Measurements from ENCODE around the gene MAPK8IP2. TPM values are rescaled to one million over a fixed set of nuclear protein-coding genes. Genes with fewer than 3 reads are reported as not detected.

MAPK8IP2 gene
- total RNA-seq, 4 donors from 2014 or later: 3.0 to 6.1 (median 4.8) TPM

GRCh38 chr22:50597097-50597496 lies 3.5 kb upstream of the MAPK8IP2 start:
- 78 to 87% methylated on average over 5 of the region's 5 CpGs for WGBS, 2 donors
- Histone ChIP-seq H3K27me3 (peaks cover 0 to 28% of the 10 kb centered on the region in 2 donors), H3K4me1 (peaks cover 0 to 22% (median 1%) of the 10 kb centered on the region in 4 donors), H3K27ac (no peak overlapping the region), H3K9me3 (no peaks in the 10 kb centered on the region), H3K4me3 (no peak overlapping the region), H3K36me3 (peaks cover 0 to 17% (median 0%) of the 10 kb centered on the region in 3 donors)
- TF ChIP-seq CTCF (IDR thresholded peaks at IDR 0.05) (no peak), POLR2A (IDR thresholded peaks at IDR 0.05) (no peak), EP300 (IDR thresholded peaks at IDR 0.05) (no peak)
- DNase-seq (ENCODE audit: low spot score in 2 of 2): no peak

- Histone ChIP-seq H3K36me3 (peaks cover 0 to 27% (median 0%) of the 10 kb centered on the region in 3 donors), H3K4me3 (peak overlapping the region in 3 of 4 donors; percentile 10 to 57 (median 27)), H3K27me3 (peaks cover 0 to 54% of the 10 kb centered on the region in 2 donors), H3K9me3 (no peaks in the 10 kb centered on the region), H3K27ac (no peak overlapping the region), H3K4me1 (peaks cover 0 to 23% (median 1%) of the 10 kb centered on the region in 4 donors)
- 19 to 20% methylated on average over 37 to 41 of the region's 52 CpGs for WGBS, 2 donors
- TF ChIP-seq POLR2A (IDR thresholded peaks at IDR 0.05) (no peak), EP300 (IDR thresholded peaks at IDR 0.05) (peak in 1 of 2 donors; percentile 11)
- DNase-seq (ENCODE audit: low spot score in 2 of 2): peak in 1 of 2 donors; percentile 33
Measured at GRCh38 chr22:50599816-50600455, 657 bp upstream of the MAPK8IP2 start.

GRCh38 chr22:50600967-50601668 lies 525 bp downstream of the MAPK8IP2 start:
- no peak overlapping the region for H3K27ac ChIP-seq
- H3K36me3 ChIP-seq: peaks cover 0 to 32% (median 0%) of the 10 kb centered on the region in 3 donors
- H3K9me3 ChIP-seq: no peaks in the 10 kb centered on the region
- peak overlapping the region in 2 of 4 donors; percentile 12 to 57 for H3K4me3 ChIP-seq
- H3K4me1 ChIP-seq: peaks cover 0 to 23% (median 1%) of the 10 kb centered on the region in 4 donors
- WGBS, 2 donors: 7 to 11% methylated on average over 15 to 30 of the region's 52 CpGs
- no peak for TF ChIP-seq EP300 (IDR thresholded peaks at IDR 0.05)
- no peak for TF ChIP-seq CTCF (IDR thresholded peaks at IDR 0.05)
- no peak for TF ChIP-seq POLR2A (IDR thresholded peaks at IDR 0.05)
- no peak for DNase-seq (ENCODE audit: low spot score in 2 of 2)
- H3K27me3 ChIP-seq: peaks cover 0 to 64% of the 10 kb centered on the region in 2 donors

DNA sequence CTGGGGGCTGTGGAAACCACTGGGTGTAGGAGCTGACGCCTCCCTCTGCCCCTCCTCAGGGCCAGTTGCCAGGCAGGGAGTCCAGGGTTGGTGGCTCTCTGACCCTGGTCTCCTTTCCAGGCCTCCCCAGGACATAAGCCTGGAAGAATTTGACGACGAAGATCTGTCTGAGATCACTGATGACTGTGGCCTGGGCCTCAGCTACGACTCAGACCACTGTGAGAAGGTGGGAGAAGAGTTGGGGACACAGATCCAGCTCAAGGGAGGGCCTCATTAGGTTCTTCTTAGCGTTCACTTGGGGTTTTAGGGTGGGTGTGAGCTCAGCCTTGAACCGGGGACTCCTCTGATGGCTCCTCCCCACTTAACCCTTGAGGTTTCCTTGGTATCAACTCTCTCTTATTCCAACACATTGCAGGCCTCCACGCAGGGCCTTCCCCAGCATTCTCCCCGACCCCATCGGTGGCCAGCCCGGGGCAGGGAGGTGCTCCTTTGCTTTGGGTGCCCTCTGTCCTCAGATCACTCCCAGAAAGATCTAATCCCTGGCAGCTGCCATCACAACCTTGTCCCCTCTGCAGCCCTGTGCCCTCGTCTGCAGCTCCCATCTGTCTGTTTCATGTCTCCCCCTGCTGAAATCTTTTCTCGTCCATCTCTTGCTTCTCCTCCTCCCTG lies 1.2 kb downstream of the MAPK8IP2 start:
- no peak for DNase-seq (ENCODE audit: low spot score in 2 of 2)
- peaks cover 0 to 23% (median 1%) of the 10 kb centered on the region in 4 donors for H3K4me1 ChIP-seq
- peaks cover 0 to 67% of the 10 kb centered on the region in 2 donors for H3K27me3 ChIP-seq
- peaks cover 0 to 37% (median 0%) of the 10 kb centered on the region in 3 donors for H3K36me3 ChIP-seq
- TF ChIP-seq EP300 (IDR thresholded peaks at IDR 0.05) (no peak), CTCF (IDR thresholded peaks at IDR 0.05) (no peak), POLR2A (IDR thresholded peaks at IDR 0.05) (no peak)
- no peak overlapping the region for H3K27ac ChIP-seq
- WGBS, 2 donors: 48 to 59% methylated on average over 12 of the region's 12 CpGs
- no peak overlapping the region for H3K4me3 ChIP-seq
- no peaks in the 10 kb centered on the region for H3K9me3 ChIP-seq

DNA sequence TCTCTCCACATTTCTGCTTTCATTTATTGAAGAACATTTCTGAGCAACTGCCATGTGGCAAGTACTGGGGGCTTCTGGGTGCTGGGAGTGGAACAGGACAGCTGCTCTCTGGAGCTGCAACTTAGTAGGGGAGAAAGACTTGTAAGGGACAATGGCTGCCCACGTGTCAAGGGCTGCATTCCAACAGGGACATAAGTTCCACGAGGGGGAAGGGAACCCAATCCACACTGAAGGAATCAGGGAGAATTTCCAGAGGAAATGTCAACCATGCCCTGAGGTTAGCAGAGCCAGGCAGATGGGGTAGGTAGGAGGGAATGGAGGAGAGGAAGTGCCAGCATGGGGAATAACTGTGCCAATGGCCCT lies 1.7 kb downstream of the MAPK8IP2 start:
- Histone ChIP-seq H3K27me3 (peaks cover 0 to 72% of the 10 kb centered on the region in 2 donors), H3K9me3 (no peaks in the 10 kb centered on the region), H3K4me1 (peaks cover 0 to 23% (median 1%) of the 10 kb centered on the region in 4 donors), H3K36me3 (peaks cover 0 to 32% (median 0%) of the 10 kb centered on the region in 3 donors), H3K4me3 (no peak overlapping the region), H3K27ac (no peak overlapping the region)
- TF ChIP-seq POLR2A (IDR thresholded peaks at IDR 0.05): no peak
- TF ChIP-seq CTCF (IDR thresholded peaks at IDR 0.05): no peak
- no peak for TF ChIP-seq EP300 (IDR thresholded peaks at IDR 0.05)
- 13 to 16% methylated on average over 2 of the region's 2 CpGs for WGBS, 2 donors
- DNase-seq (ENCODE audit: low spot score in 2 of 2): no peak
